PFSK-1 (cell line): Measurements from ENCODE around the gene NCLN.

Experiments used
- FOXP2 ChIP-seq: optimal IDR thresholded peaks from 2 replicates; pipeline ENCODE3; 2011; ENCODE audit warnings: borderline replicate concordance, control low read depth, inconsistent platforms; ENCODE audit not compliant: insufficient read depth; ENCODE audit errors: extremely low read length, extremely low read depth
- POLR2AphosphoS5 ChIP-seq: IDR thresholded peaks from 2 replicates; pipeline ENCODE4 v1.6.1; 2012; ENCODE audit warnings: low read depth, mild to moderate bottlenecking, control low read depth, low read length, moderate library complexity
- SIN3A ChIP-seq: IDR thresholded peaks from 2 replicates; pipeline ENCODE4 v1.6.1; 2012; ENCODE audit warnings: mild to moderate bottlenecking, low read length, moderate library complexity, borderline replicate concordance; ENCODE audit not compliant: insufficient read depth
- TAF1 ChIP-seq: IDR thresholded peaks from 2 replicates; pipeline ENCODE4 v1.6.1; 2012; ENCODE audit warnings: low read length, control low read depth, borderline replicate concordance; ENCODE audit not compliant: insufficient read depth
- TF ChIP-seq, protein P1 (sequence below), 2 experiments: IDR thresholded peaks; 2 replicates each; pipeline versions ENCODE4 v1.6.1 to v1.8.0; 2011 to 2012; ENCODE audit warnings: low read depth in 2 of 2, low read length in 2 of 2, control low read depth in 1 of 2, inconsistent platforms in 1 of 2, mild to moderate bottlenecking in 1 of 2, moderate library complexity in 1 of 2; ENCODE audit not compliant: insufficient read depth in 1 of 2

The NCLN gene

DNA sequence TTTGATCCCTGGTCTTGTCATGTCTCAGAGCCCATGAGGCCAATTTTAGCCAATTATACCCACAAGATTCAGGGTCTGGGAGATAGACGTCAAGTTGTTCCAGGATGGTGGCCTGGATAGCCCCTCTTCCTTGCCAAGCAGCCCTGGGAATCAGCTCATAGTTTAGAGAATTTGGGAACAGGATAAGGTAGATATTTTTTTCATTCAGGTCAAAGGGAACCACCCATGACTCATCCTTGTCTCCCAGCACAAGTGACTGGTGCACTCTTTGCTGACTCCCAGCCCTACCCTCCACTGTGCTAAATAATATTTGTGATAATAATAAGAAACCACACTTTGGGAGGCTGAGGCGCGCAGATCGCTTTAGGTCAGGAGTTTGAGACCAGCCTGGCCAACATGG lies 24.3 kb upstream of the NCLN start:
- TF ChIP-seq, protein P1, sequence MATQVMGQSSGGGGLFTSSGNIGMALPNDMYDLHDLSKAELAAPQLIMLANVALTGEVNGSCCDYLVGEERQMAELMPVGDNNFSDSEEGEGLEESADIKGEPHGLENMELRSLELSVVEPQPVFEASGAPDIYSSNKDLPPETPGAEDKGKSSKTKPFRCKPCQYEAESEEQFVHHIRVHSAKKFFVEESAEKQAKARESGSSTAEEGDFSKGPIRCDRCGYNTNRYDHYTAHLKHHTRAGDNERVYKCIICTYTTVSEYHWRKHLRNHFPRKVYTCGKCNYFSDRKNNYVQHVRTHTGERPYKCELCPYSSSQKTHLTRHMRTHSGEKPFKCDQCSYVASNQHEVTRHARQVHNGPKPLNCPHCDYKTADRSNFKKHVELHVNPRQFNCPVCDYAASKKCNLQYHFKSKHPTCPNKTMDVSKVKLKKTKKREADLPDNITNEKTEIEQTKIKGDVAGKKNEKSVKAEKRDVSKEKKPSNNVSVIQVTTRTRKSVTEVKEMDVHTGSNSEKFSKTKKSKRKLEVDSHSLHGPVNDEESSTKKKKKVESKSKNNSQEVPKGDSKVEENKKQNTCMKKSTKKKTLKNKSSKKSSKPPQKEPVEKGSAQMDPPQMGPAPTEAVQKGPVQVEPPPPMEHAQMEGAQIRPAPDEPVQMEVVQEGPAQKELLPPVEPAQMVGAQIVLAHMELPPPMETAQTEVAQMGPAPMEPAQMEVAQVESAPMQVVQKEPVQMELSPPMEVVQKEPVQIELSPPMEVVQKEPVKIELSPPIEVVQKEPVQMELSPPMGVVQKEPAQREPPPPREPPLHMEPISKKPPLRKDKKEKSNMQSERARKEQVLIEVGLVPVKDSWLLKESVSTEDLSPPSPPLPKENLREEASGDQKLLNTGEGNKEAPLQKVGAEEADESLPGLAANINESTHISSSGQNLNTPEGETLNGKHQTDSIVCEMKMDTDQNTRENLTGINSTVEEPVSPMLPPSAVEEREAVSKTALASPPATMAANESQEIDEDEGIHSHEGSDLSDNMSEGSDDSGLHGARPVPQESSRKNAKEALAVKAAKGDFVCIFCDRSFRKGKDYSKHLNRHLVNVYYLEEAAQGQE (IDR thresholded peaks at IDR 0.05; ENCODE audit: insufficient read depth in 1 of 2, low read depth in 2 of 2, low read length in 2 of 2): no peak
- no peak for TF ChIP-seq POLR2AphosphoS5
- no peak for TF ChIP-seq TAF1
- TF ChIP-seq FOXP2: no peak
- TF ChIP-seq SIN3A: no peak

- TF ChIP-seq, protein P1 (IDR thresholded peaks at IDR 0.05; ENCODE audit: insufficient read depth in 1 of 2, low read depth in 2 of 2, low read length in 2 of 2): no peak
- TF ChIP-seq POLR2AphosphoS5: no peak
Measured at GRCh38 chr19:3162418-3163229, 23.1 kb upstream of the NCLN start.

DNA sequence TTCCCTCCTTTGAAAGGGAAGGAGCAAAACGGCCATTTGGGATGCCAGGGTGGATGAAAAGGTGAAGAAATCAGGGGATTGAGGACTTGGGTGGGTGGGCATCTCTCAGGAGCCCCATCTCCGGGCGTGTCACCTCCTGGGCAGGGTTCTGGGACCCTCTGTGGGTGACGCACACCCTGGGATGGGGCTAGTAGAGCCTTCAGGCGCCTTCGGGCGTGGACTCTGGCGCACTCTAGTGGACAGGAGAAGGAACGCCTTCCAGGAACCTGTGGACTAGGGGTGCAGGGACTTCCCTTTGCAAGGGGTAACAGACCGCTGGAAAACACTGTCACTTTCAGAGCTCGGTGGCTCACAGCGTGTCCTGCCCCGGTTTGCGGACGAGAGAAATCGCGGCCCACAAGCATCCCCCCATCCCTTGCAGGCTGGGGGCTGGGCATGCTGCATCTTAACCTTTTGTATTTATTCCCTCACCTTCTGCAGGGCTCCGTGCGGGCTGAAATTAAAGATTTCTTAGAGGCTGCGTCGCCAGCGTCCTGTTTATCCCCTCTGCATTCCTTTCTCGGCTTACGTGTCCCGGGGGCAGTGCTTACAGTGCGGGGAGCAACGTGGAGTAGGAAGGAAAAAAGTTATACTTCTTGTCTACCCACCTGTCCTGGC lies 22.4 kb upstream of the NCLN start:
- TF ChIP-seq, protein P1 (IDR thresholded peaks at IDR 0.05; ENCODE audit: insufficient read depth in 1 of 2, low read depth in 2 of 2, low read length in 2 of 2): no peak
- TF ChIP-seq POLR2AphosphoS5 (no peak), FOXP2 (no peak)

- TF ChIP-seq POLR2AphosphoS5: no peak
- TF ChIP-seq FOXP2: no peak
- TF ChIP-seq TAF1: no peak
- TF ChIP-seq, protein P1 (IDR thresholded peaks at IDR 0.05; ENCODE audit: insufficient read depth in 1 of 2, low read depth in 2 of 2, low read length in 2 of 2): no peak
- no peak for TF ChIP-seq SIN3A
Measured at GRCh38 chr19:3163943-3164342, 21.8 kb upstream of the NCLN start.
